Peyer's patch (tissue), 4 donors: ENCODE measurements around the gene MIA3.
A peak's percentile ranks its signal among the peaks of the same experiment; 100 is the strongest.

ENCODE experiments used
- CTCF ChIP-seq, 6 experiments: fragments of 450-650 bp in 4 of 6; fragments of 200-600 bp in 2 of 6; sonication (generic) in 1 of 6; IDR thresholded peaks; one replicate each; pipeline ENCODE4 v1.5.1; 2017 to 2019; ENCODE audit warnings: antibody characterized with exemption in 6 of 6, mild to moderate bottlenecking in 3 of 6, moderate library complexity in 1 of 6
- POLR2A ChIP-seq, 2 donors: fragments of 450-650 bp; IDR thresholded peaks; one replicate each; pipeline ENCODE4 v1.5.1; 2017; ENCODE audit warnings: antibody characterized with exemption in 2 of 2, mild to moderate bottlenecking in 2 of 2, moderate library complexity in 2 of 2

GRCh38 chr1:222618001-222618879, at the start of gene MIA3:
- TF ChIP-seq CTCF (IDR thresholded peaks at IDR 0.05): no peak
- peak in 1 of 2 donors; percentile 28 for TF ChIP-seq POLR2A (IDR thresholded peaks at IDR 0.05)
